Testis (tissue), 2 donors: Measurements from ENCODE around the gene OR51E2.

ENCODE experiments used
- POLR2A ChIP-seq: fragments of 450-650 bp; IDR thresholded peaks from one replicate; pipeline ENCODE4 v1.6.1; 2017; ENCODE audit warnings: antibody characterized with exemption, mild to moderate bottlenecking, moderate library complexity
- TF ChIP-seq, protein P1 (sequence below), 3 experiments: fragments of 450-650 bp in 2 of 3; fragments of 200-600 bp in 1 of 3; sonication (generic) in 1 of 3; IDR thresholded peaks; one replicate each; pipeline ENCODE4 v1.5.1; 2016 to 2019; ENCODE audit warnings: antibody characterized with exemption in 3 of 3, mild to moderate bottlenecking in 2 of 3, moderate library complexity in 1 of 3

- TF ChIP-seq POLR2A: no peak
- TF ChIP-seq, protein P1, sequence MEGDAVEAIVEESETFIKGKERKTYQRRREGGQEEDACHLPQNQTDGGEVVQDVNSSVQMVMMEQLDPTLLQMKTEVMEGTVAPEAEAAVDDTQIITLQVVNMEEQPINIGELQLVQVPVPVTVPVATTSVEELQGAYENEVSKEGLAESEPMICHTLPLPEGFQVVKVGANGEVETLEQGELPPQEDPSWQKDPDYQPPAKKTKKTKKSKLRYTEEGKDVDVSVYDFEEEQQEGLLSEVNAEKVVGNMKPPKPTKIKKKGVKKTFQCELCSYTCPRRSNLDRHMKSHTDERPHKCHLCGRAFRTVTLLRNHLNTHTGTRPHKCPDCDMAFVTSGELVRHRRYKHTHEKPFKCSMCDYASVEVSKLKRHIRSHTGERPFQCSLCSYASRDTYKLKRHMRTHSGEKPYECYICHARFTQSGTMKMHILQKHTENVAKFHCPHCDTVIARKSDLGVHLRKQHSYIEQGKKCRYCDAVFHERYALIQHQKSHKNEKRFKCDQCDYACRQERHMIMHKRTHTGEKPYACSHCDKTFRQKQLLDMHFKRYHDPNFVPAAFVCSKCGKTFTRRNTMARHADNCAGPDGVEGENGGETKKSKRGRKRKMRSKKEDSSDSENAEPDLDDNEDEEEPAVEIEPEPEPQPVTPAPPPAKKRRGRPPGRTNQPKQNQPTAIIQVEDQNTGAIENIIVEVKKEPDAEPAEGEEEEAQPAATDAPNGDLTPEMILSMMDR (IDR thresholded peaks at IDR 0.05): no peak
These were observed 61.5 kb downstream of the OR51E2 start for GRCh38 chr11:4636136-4636535.
